GM18508 (cell line): Measurements from ENCODE around the gene ZNF14.
"Not testable (repeated sequence)": the region's sequence is repeated elsewhere in the genome, so short reads cannot be mapped to it uniquely, and the experiment has no call there.

Experiments used
- ATAC-seq: cut with Tn5 transposase; IDR thresholded peaks from one replicate; pipeline ENCODE4 v1.9.1; 2021; ENCODE audit warnings: moderate number of reproducible peaks; ENCODE audit not compliant: insufficient read depth, unreplicated experiment

The ZNF14 gene

DNA sequence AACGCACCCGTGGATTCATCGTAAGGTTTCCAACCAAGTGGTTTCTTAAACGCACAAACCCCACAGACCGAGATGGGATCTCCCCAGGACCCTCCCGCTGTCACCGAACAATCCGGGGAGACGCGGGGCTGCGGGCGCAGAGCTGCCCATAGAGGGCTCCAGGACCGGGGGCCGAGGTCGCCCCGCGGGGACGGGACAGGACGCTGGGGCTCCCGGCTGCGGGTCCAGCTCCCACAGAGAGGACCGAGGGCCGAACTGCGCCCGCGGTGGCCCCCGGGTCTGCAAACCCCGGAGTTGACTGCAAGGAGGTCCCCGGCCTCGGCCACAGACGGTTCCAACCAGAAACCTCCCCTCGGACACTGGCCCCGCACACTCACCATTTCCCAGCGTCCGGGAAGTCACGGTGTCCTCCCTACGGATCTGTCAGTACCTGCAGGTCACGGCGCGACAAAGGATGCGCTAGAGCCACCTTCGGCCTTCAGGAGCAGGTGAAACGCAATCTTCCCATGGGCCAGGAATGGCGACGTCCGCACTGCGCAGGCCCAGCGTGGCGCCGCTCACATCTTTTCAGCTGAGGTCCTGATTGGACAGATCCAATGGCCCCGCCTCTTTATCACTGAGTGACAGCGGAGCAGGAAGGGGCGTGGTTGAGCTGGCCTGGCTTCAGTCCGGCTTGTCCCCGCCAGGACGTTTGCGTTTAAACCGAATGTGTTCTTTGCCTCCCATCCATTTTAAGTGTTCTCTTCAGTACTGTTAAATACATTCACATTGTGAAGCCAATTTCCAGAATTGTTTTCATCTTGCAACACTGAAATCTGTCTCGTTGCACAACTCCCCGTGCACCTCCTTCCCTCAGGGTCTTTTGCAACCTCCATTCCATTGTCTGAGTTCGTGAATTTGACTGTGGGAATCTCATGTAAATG, at the start of gene ZNF14:
Gene ZNF14 (minus strand): TSS at position 534 of the 923 bp plus-strand sequence. CDS start 154 bp downstream, at position 380.
- ATAC-seq: peak; percentile 98

DNA sequence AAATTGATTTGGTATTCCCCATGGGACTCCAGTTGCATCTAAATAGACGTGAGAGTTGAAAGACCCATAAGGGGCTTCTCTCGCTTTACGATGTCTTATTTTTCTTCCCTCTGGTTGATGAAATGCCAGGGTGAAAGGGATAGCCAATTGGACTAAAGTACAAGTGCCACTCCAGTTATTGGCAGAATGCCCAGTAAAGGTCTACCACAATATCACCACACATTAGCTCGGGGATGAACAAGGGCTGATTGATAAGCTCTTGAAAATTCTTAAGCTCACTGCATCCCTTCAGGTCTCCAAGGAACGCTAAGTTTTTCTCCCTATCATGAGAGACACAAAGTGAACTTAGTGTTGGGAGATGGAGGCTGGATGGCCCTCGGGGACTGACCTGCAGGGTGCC, 48.9 kb upstream of the ZNF14 start:
- not testable (repeated sequence) for ATAC-seq

DNA sequence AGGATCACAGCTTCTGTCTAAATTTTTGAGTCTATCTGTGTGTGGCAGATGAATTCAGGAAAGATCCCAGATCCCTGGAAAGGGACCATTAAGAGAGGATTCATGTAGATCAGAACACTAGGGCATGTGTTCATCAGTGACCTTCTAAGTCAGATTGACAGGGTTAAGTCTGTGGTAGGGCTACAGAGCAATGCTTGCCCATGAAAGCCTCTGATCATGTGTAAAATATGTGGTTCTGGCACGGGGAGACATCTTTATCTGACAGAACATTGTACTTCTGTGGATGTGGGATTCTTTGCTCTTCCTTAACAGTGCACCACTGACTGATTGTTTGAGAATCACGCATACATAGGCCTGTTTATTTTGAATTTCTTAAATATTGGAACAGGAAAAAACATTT, 45.8 kb upstream of the ZNF14 start:
- ATAC-seq: no peak

DNA sequence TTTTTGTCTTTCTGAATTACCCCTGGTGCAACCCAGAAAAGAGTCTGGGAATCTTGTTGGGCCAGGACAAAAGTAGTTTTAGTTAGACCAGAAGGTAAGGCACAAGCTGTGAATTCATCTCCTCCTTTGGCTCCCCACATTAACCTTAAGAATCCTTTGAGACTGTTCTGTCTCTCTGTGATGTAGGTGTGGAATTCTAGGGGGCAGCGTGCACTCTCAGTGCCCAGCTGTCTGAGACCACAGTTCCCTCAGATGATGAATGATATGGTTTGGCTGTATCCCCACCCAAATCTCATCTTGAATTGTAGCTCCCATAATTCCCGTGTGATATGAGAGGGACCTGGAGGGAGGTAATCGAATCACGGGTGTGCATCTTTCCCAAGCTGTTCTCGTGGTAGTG, 44.8 kb upstream of the ZNF14 start:
- ATAC-seq: no peak

DNA sequence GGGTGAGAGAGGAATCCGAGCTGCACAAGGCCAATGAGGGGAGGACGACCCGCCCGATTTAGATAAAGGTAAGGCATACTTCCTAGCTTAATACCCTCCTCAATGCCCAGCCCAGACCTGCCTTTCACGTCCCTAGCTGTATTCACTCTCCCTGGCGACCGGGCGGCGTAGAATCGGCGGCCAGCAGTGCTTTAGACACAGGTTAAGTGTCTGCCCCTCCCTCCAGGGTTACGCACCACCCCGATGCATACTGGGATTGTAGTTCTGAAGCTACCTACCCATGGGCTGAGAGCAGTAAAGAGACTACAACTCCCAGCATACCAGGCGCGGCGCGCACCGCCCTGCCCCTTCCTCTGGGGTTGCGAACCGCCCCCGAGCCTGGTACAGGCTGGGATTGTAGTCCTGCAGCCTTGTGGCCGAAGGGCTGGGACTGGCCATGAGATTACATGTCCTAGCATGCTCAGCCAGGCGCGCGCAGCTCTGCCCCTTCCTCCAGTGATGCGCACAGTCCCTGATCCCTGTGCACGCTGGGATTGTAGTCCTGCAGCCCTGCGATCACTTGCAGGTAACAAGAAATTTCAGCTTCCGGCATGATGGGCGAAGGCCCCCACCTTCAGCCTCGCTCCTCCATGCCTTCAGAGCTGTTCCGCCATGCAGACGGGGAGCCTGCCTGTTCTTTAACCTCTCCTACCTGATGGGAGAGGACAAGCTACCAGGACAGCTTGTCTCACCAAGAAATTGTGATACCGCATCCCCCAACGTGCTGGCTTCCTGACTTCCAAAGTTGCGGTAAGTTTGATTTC, 43.5 kb upstream of the ZNF14 start:
- ATAC-seq: peak; percentile 96

DNA sequence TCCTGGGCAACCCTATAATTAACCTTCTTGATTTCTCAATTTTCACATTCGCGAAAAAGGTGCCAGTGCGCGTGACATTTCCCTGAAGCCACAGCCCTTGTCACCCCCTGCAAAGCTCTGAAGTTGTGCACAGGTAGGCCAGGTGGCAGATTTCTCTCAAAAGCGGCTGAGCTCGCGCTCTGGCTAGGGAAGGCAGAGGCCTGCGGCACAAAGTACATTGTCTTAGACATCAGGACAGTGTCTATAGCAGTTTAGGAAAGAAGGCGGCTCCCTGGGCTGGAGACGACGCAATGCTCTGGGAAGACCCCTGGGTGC, 42.9 kb upstream of the ZNF14 start:
- no peak for ATAC-seq

DNA sequence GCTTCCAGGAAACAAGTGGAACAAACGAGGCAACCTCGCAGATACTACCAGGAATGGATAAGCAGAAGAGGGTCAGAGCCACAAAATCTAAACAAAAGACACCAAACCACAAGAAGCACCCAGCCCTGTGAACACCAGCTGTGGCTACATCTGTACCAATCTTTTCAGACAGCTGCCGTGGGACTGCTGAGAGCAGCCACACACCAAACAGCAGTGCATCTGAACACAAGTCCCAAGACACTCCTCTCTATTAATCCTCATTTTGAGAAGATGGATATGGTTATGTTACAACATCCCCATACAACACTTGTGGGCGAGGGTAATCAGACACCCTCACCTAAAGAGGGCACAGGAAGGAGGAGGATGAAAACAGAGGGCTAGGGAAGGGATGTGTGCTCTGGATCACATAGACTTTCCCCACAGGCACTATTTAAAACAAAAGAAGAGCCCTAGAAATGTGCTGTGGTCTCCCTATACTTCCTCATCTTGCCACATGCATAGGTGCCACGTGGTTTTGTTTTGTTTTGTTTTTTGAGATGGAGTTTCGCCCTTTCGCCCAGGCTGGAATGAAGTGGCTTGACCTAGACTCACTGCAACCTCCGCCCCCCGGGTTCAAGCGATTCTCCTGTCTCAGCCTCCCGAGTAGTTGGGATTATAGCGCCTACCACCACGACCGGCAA, 41.6 kb upstream of the ZNF14 start:
- ATAC-seq: no peak

DNA sequence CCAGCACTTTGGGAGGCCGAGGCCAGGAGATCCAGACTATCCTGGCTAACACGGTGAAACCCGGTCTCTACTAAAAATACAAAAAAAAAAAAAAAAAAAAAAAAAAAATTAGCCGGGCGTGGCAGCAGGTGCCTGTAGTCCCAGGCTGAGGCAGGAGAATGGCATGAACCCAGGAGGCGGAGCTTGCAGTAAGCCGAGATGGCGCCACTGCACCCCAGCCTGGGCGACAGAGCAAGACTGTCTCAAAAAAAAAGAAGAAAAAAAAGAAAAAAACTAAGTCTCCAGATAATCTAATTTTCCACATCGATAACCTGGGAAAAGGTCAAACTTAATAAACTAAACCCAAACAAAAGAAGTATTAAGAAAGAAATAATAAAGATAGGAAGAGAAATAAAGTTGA, 39.1 kb upstream of the ZNF14 start:
- ATAC-seq: not testable (repeated sequence)

DNA sequence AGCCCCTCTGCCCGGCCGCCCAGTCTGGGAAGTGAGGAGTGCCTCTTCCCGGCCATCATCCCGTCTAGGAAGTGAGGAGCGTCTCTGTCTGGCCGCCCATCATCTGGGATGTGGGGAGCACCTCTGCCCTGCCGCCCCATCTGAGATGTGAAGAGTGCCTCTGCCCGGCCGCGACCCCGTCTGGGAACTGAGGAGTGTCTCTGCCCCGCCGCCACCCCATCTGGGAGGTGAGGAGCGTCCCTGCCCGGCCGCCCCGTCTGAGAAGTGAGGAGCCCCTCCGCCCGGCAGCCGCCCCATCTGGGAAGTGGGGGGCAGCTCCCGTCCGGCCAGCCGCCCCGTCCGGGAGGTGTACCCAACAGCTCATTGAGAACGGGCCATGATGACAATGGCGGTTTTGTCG, 37.1 kb upstream of the ZNF14 start:
- not testable (repeated sequence) for ATAC-seq

DNA sequence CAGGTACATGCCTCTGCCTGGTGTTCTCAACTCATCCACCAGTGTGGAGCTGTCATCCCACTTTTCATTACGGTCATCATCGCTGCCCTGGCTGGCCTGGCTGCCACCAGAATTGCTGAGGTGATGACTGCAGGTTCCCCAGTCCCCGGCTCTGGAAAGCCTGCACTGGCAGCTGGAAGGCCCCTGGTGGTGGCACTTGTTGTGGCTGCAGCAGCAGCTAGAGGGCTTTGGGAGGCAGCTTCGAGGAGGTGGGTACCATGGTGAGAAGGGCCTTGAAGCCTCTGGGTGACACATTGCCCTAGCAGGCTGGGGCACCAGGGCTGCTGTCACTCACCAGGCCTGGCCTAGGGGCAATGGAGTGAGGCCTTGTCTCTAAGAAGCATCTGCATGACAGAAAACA, 25.3 kb upstream of the ZNF14 start:
- ATAC-seq: no peak

DNA sequence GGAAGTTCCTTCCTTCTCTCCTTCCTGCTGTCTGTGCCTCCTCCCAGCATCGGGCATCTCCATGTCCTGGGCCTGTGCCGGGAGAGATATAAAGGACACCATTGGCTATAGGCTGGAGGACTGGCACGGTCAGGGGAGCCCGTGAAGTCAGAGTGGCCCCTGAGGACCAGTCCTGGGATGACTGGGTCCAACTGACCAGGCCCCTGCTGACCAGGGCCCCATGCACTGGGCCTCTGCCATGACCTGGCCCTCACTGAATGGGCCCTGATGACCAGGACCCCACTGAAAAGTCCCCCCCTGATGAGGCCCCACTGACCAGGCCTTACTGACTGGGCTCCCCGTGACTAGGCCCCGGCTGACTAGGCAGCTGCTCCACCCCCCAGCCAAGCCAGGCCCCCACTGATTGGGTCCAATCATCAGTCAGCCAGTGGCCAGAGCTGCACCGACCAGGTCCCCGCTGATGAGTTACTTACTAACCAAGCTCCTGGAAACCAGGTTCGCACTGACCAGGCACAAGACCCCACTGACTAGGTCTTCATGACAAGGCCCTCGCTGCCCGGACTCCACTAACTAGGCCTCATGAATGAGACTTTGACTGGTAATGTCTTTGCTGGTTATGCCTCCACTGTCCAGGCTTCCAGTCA, 20.0 kb upstream of the ZNF14 start:
- ATAC-seq: no peak

DNA sequence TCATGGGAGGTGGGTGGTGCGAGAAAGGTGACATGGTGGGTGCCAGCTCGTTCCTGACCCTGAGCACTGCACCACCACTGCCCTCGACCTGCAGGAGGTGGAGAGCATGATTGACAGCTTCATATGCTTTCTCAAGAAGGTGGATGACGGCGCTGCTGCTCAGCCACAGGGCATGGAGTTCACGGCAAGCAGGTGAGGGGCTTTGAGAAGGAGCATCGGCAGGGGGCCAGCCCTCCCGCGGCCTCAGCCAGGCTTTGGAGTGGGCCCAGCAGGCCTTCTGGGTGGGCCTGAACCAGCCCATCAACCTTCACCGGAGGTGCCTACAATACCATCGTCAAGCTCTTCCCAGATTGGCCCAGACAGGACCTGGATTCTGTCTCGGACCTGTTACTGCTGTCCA, 18.9 kb upstream of the ZNF14 start:
- ATAC-seq: no peak

DNA sequence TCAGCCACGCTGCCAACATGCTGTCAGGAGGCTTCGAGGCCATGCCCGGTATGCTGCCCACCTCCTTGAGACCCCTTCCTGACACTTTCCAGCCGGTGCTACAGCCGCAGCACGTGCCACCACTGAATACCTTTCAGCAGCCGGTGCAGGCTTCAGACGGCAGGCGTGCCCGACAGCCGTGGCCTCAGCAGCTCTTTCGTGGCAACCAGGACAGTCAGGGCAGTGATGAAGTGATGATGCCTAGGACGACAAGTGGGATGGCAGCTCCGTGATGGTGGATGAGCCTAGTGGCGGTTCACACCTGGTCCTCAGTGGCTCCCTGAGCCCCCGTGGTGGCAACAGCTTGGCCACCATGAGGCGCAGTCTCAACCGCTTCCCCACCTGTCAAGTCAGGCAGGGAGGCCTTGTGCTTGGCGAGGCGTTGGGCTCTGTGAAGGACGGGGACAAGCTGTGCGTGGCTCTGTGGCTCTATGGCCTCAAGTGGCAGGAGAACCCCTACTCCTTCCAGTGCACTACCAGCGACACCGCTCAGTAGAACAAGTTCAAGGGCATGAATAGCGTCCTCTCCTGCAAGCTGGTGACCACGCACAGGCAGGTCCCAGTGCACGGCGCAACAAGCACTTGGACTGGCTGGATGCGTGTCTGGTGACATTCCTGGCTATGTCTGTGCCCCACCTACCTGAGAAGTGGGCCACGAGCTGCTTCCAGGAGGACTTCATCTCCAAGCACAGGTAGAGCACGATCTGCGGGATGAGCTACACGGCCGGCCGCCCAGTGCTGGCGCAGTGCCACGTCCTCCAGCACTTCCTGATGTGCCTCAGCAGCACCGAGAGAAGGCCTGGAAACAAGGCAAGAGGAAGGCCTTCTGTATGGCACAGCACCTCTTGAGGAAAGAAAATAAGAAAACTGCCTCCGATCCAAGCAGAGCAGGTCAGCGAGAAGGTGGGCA, 18.2 kb upstream of the ZNF14 start:
- ATAC-seq: no peak

DNA sequence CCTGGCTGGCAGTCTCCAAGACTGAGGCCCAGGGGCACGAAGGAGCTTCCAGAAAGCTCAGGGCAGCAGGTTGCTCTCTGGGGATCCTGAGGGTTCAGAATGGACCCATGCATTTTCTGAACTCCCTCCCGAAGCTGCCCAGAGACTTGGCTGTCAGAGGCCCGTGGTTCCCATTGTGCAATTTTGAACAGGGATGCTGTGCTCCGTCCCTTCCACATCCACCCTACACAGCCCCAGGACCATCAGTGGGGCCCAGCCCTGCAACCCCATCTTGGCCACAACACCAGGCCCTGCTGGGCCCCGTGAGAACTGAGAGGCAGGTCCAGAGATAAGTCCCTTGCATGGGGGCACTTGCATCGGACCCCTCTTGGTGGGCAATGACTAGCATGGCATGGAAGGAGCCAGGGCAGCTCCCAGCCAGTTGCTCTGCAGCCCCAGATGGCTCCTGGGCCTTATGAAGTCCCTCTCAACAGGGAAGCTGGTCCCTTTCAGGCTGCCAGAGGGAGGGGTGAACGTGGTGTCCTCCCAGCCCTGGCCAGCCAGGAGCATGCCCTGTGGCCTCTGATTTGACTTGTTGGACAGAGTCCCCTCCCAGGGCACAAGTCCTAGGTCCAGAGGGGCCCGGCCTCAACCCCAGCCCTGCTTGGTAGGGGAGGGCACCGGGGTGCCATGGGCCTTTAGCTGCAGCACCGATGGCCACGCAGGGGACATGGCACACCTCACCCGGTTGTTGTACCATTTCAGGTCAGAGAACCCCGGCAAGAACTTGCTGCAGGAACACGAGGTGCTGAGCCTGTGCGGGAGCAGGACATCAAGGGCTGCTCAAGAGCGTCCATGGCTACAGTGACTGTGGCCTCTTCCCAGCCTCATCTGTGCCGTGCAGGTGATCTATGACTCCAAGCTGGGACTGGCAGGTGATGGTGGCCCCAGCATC, 17.3 kb upstream of the ZNF14 start:
- no peak for ATAC-seq

DNA sequence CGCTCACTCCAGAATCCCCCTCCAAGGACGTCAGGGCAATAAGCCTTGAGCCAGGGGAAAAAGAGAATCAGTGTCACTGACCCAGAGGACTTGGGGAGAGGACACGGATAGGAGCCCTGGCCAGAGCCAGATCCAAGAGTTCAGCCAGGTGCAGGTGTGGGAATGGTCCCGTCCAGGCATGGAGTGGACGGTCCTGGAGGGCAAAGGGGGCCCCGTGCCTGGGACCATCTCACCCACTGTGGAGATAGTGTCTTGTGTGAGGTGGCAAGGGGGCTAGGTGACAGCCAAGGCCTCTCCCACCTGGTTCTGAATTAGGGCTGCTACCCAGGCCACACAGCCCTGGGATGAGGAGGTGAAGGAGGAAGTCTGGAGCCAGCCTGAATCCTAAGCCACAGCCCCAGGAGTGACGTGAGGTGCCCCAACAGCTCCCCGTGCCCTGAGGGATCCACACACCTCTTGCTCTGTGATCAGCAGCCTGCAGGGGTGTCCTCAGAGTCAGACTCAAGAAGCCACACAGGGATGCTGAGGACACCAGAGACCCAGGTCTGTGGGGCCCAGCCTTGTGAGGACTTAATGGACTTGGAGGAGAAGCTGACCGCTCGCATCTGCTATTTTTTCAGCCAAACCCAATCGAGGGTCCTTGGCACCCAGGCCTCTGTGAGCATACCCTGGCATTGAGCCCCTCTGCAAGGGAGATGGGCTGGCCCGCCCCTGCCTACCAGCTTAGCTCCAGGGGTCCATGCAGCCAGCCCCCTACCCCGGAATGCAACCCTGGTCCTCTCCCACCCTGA, 16.4 kb upstream of the ZNF14 start:
- ATAC-seq: no peak

DNA sequence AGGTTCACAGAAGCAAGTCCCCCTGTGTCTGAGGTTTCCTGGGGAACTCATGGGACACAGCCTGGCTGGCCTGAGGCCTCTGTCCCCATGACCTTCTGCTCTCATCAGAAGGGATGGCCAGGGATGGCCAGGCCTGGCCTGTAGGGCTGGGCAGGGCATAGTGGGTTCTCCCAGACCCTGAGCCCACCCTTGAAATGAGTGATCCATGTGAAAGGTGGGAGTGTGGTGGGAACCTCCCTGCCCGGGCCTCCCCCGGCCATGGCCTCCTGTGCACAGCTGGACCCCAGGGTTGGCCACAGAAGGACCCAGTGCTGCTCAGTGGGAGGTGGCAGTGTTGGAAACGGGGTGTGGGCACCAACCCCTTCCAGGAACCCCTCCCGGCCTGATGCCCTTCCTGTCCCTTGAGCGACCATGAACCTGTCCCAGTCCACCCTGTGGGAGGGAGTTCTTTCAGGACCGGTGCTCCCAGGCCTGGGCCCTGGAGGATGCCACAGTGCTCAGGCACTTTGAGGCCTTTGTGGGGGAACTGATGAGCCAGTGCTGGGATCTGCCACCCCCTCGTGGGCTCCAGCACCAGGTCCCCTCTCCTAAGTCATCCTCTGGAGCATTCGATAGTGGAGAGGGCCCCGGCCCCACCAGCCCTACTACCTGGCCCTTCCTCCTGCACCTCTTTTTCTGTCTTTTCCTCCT, 15.5 kb upstream of the ZNF14 start:
- ATAC-seq: no peak
